ENCODE measurements around the gene NRAP.

NRAP gene, protein sequence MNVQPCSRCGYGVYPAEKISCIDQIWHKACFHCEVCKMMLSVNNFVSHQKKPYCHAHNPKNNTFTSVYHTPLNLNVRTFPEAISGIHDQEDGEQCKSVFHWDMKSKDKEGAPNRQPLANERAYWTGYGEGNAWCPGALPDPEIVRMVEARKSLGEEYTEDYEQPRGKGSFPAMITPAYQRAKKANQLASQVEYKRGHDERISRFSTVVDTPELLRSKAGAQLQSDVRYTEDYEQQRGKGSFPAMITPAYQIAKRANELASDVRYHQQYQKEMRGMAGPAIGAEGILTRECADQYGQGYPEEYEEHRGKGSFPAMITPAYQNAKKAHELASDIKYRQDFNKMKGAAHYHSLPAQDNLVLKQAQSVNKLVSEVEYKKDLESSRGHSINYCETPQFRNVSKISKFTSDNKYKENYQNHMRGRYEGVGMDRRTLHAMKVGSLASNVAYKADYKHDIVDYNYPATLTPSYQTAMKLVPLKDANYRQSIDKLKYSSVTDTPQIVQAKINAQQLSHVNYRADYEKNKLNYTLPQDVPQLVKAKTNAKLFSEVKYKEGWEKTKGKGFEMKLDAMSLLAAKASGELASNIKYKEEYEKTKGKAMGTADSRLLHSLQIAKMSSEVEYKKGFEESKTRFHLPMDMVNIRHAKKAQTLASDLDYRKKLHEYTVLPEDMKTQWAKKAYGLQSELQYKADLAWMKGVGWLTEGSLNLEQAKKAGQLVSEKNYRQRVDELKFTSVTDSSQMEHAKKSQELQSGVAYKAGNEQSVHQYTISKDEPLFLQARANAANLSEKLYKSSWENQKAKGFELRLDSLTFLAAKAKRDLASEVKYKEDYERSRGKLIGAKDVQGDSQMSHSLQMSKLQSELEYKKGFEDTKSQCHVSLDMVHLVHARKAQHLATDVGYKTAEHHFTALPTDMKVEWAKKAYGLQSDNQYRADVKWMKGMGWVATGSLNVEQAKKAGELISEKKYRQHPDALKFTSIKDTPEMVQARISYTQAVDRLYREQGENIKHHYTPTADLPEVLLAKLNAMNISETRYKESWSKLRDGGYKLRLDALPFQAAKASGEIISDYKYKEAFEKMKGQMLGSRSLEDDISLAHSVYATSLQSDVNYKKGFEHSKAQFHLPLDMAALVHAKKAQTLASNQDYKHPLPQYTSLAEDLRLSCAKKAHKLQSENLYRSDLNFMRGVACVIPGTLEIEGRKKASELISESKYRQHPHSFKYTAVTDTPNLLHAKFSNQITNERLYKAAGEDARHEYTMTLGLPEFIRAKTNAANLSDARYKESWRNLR (N-terminal part only)

DNA sequence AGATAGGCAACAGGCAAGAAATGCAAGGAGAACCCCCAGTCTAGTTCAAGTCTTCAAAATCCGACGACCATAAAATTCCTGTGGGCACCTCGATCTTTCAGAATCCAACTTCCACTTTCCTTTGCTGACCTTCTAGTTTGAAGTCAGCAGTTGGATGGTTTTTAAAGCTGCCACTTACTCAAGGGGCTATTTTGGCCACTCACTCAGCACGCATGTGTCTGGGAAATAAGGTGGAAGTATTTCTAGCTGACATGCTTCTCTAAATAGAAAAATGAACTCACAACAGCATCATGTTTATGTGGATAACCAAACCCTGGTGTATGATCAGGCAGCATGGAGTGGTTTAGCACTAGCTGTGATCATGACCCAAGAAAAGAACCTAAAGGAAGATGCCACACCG is at the start of gene NRAP:
NRAP (minus strand) TSS at position 134 of the 400 bp plus-strand sequence. CDS start 159 bp downstream, outside the sequence.
- no peak within 1 kb of the TSS for H3K4me3 Mint-ChIP-seq
- no peak within 1 kb of the TSS for H3K27ac Mint-ChIP-seq
- peaks cover 10% of the 10 kb centered on the region for H3K4me1 Mint-ChIP-seq (ENCODE audit: low read depth)
- peaks cover 26% of the 10 kb centered on the region for H3K27me3 Mint-ChIP-seq (ENCODE audit: low read depth)
- no peak for DNase-seq (ENCODE audit: low spot score)
- no peaks in the 10 kb centered on the region for H3K36me3 Mint-ChIP-seq (ENCODE audit: low read depth)
- no peaks in the 10 kb centered on the region for H3K9me3 Mint-ChIP-seq

DNA sequence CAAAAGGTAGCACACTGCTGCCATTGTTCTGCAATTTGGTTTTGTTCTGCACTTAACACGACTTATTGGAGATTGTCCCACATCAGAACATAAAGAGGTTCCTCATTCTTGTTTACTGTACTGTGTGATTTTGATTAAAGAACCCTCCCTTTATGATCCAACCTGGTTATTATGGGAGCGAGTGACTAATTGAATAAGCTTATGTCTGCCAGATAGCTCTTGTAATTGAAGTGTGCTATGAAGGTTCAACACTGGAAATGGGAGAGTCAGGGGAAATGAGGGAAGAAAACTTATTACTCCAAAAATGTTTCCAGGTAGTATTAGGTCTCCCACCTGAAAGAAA is 49.8 kb upstream of the NRAP start:
- H3K4me3 Mint-ChIP-seq = no peak overlapping the region

GRCh38 chr10:113712755-113713639 is 49.2 kb upstream of the NRAP start:
- H3K4me3 Mint-ChIP-seq = no peak overlapping the region

More for the DNA sequence above, 49.8 kb upstream of the NRAP start:
- Mint-ChIP-seq H3K36me3 (ENCODE audit: low read depth) (peaks cover 14% of the 10 kb centered on the region), H3K9me3 (no peaks in the 10 kb centered on the region), H3K4me1 (ENCODE audit: low read depth) (peaks cover 15% of the 10 kb centered on the region), H3K27ac (no peak overlapping the region), H3K27me3 (ENCODE audit: low read depth) (no peaks in the 10 kb centered on the region)
- DNase-seq (ENCODE audit: low spot score) = no peak

GRCh38 chr10:113712024-113712423 is 48.2 kb upstream of the NRAP start:
- H3K27ac Mint-ChIP-seq = no peak overlapping the region
- peaks cover 19% of the 10 kb centered on the region for H3K4me1 Mint-ChIP-seq (ENCODE audit: low read depth)
- H3K36me3 Mint-ChIP-seq (ENCODE audit: low read depth) = peaks cover 9% of the 10 kb centered on the region
- DNase-seq (ENCODE audit: low spot score) = no peak
- no peak overlapping the region for H3K4me3 Mint-ChIP-seq
- H3K9me3 Mint-ChIP-seq = no peaks in the 10 kb centered on the region
- H3K27me3 Mint-ChIP-seq (ENCODE audit: low read depth) = no peaks in the 10 kb centered on the region

More at GRCh38 chr10:113712755-113713639, 49.2 kb upstream of the NRAP start:
- Mint-ChIP-seq H3K9me3 (no peaks in the 10 kb centered on the region), H3K27ac (no peak overlapping the region), H3K27me3 (ENCODE audit: low read depth) (no peaks in the 10 kb centered on the region), H3K4me1 (ENCODE audit: low read depth) (peaks cover 15% of the 10 kb centered on the region), H3K36me3 (ENCODE audit: low read depth) (peaks cover 11% of the 10 kb centered on the region)
- no peak for DNase-seq (ENCODE audit: low spot score)

GRCh38 chr10:113711142-113711541 is 47.3 kb upstream of the NRAP start:
- H3K27ac Mint-ChIP-seq = no peak overlapping the region

GRCh38 chr10:113709221-113709838 is 45.5 kb upstream of the NRAP start:
- Mint-ChIP-seq H3K4me1 (ENCODE audit: low read depth) (peaks cover 20% of the 10 kb centered on the region), H3K27me3 (ENCODE audit: low read depth) (no peaks in the 10 kb centered on the region), H3K36me3 (ENCODE audit: low read depth) (peaks cover 6% of the 10 kb centered on the region), H3K4me3 (no peak overlapping the region), H3K27ac (no peak overlapping the region), H3K9me3 (no peaks in the 10 kb centered on the region)
- no peak for DNase-seq (ENCODE audit: low spot score)

More at GRCh38 chr10:113711142-113711541, 47.3 kb upstream of the NRAP start:
- DNase-seq (ENCODE audit: low spot score) = no peak
- H3K27me3 Mint-ChIP-seq (ENCODE audit: low read depth) = no peaks in the 10 kb centered on the region
- H3K36me3 Mint-ChIP-seq (ENCODE audit: low read depth) = peaks cover 9% of the 10 kb centered on the region
- H3K9me3 Mint-ChIP-seq = no peaks in the 10 kb centered on the region
- H3K4me1 Mint-ChIP-seq (ENCODE audit: low read depth) = peaks cover 20% of the 10 kb centered on the region
- no peak overlapping the region for H3K4me3 Mint-ChIP-seq

GRCh38 chr10:113708640-113709039 is 44.8 kb upstream of the NRAP start:
- H3K4me1 Mint-ChIP-seq (ENCODE audit: low read depth) = peaks cover 20% of the 10 kb centered on the region
- no peak overlapping the region for H3K27ac Mint-ChIP-seq
- peaks cover 6% of the 10 kb centered on the region for H3K36me3 Mint-ChIP-seq (ENCODE audit: low read depth)
- no peaks in the 10 kb centered on the region for H3K27me3 Mint-ChIP-seq (ENCODE audit: low read depth)
- H3K4me3 Mint-ChIP-seq = no peak overlapping the region
- DNase-seq (ENCODE audit: low spot score) = no peak
- H3K9me3 Mint-ChIP-seq = no peaks in the 10 kb centered on the region

- H3K27ac Mint-ChIP-seq = no peak overlapping the region
- H3K4me1 Mint-ChIP-seq (ENCODE audit: low read depth) = peaks cover 20% of the 10 kb centered on the region
- DNase-seq (ENCODE audit: low spot score) = no peak
- peaks cover 8% of the 10 kb centered on the region for H3K36me3 Mint-ChIP-seq (ENCODE audit: low read depth)
- no peaks in the 10 kb centered on the region for H3K9me3 Mint-ChIP-seq
- no peak overlapping the region for H3K4me3 Mint-ChIP-seq
- no peaks in the 10 kb centered on the region for H3K27me3 Mint-ChIP-seq (ENCODE audit: low read depth)
Measured at GRCh38 chr10:113706623-113707022, 42.8 kb upstream of the NRAP start.

GRCh38 chr10:113705344-113705652 is 41.5 kb upstream of the NRAP start:
- Mint-ChIP-seq H3K36me3 (ENCODE audit: low read depth) (peaks cover 18% of the 10 kb centered on the region), H3K4me3 (no peak overlapping the region), H3K4me1 (ENCODE audit: low read depth) (peaks cover 20% of the 10 kb centered on the region), H3K27ac (no peak overlapping the region), H3K9me3 (no peaks in the 10 kb centered on the region), H3K27me3 (ENCODE audit: low read depth) (no peaks in the 10 kb centered on the region)
- no peak for DNase-seq (ENCODE audit: low spot score)

DNA sequence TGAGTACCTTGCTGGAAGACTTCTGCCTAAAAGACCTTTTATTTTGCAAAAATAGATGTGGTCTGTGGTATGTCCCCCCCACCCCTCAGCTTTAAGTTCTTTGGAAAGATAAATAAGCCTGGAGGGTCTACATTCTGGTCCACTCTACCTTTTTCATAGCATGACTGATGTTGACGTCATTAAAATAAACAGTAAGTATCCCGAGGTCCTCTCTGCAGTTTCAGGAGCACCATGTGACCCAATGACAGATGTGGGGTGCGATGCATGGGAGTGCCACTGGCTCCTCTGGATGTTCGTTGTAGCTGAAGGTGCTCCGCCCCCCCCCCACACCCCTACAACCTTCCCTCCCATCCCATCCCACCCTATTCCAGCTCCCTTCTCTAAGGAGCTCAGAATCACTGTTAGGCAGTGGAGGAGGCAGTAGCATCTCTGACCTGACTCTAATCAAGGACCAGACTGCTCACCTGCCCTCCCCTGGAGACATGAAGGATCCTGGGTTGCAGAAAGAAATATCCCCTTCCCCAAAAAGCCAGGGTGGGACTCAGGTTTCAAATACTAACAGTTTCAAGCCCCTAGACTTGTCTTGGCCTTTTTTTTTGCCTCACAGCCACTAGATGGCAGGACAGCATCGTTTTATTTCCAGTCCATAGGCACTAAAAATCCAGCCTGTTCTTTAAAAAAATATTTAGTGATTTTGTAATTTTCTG is 40.9 kb upstream of the NRAP start:
- DNase-seq (ENCODE audit: low spot score) = no peak

GRCh38 chr10:113697595-113697994 is 33.8 kb upstream of the NRAP start:
- DNase-seq (ENCODE audit: low spot score) = no peak
- Mint-ChIP-seq H3K36me3 (ENCODE audit: low read depth) (peaks cover 62% of the 10 kb centered on the region), H3K27ac (no peak overlapping the region), H3K4me3 (no peak overlapping the region), H3K4me1 (ENCODE audit: low read depth) (no peaks in the 10 kb centered on the region), H3K9me3 (peaks cover 27% of the 10 kb centered on the region), H3K27me3 (ENCODE audit: low read depth) (no peaks in the 10 kb centered on the region)

More for the DNA sequence above, 40.9 kb upstream of the NRAP start:
- Mint-ChIP-seq H3K4me3 (no peak overlapping the region), H3K36me3 (ENCODE audit: low read depth) (peaks cover 15% of the 10 kb centered on the region), H3K9me3 (no peaks in the 10 kb centered on the region), H3K4me1 (ENCODE audit: low read depth) (peaks cover 20% of the 10 kb centered on the region), H3K27ac (no peak overlapping the region), H3K27me3 (ENCODE audit: low read depth) (no peaks in the 10 kb centered on the region)

DNA sequence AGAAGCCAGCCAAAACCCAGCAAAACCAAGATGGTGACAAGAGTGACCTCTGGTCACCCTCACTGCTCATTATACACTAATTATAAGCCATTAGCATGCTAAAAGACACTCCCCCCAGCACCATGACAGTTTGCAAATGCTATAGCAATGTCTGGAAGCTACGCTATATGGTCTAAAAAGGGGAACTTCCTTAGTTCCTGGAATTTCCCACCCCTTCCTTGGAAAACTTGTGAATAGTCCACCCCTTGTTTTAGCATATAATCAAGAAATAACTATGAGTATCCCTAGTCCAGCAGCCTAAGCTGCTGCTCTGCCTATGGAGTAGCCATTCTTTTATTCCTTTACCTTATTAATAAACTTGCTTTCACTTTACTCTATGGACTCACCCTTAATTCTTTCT is 31.9 kb upstream of the NRAP start:
- peaks cover 30% of the 10 kb centered on the region for H3K9me3 Mint-ChIP-seq
- no peak for DNase-seq (ENCODE audit: low spot score)
- no peaks in the 10 kb centered on the region for H3K4me1 Mint-ChIP-seq (ENCODE audit: low read depth)
- H3K27ac Mint-ChIP-seq = no peak overlapping the region
- H3K36me3 Mint-ChIP-seq (ENCODE audit: low read depth) = peaks cover 66% of the 10 kb centered on the region
- H3K4me3 Mint-ChIP-seq = no peak overlapping the region
- no peaks in the 10 kb centered on the region for H3K27me3 Mint-ChIP-seq (ENCODE audit: low read depth)

All from T-helper 2 cell treated with Interferon-gamma antibody and Interleukin-4, amounts not matched to agents 5 μg/mL and 100 μg/mL, for 36 hours (primary cell).